Testis (tissue), 2 donors: ENCODE results near the gene IGSF21.

Source experiments
- POLR2A ChIP-seq: fragments of 450-650 bp; IDR thresholded peaks from one replicate; pipeline ENCODE4 v1.6.1; 2017; ENCODE audit warnings: antibody characterized with exemption, mild to moderate bottlenecking, moderate library complexity
- TF ChIP-seq, protein P1 (sequence below), 3 experiments: fragments of 450-650 bp in 2 of 3; fragments of 200-600 bp in 1 of 3; sonication (generic) in 1 of 3; IDR thresholded peaks; one replicate each; pipeline ENCODE4 v1.5.1; 2016 to 2019; ENCODE audit warnings: antibody characterized with exemption in 3 of 3, mild to moderate bottlenecking in 2 of 3, moderate library complexity in 1 of 3

DNA sequence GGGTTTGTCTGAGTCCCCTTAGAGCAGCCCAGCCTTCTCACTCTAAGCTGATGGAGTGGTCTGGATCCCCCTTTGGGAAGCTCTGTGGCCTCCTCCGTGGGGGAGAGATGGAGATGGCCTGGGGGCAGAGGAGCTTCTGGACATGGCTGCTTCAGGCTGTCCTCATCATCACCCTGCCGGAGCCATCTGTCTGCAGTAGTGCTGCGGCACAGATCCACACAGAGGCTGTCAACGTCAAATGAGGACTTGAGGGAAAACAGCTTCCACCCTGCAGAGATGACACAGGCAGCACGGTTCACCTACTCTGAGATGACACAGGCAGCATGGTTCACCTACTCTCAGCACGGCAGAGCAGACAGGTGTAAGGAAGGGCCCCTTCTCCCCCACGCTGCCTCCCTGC lies 134.3 kb downstream of the IGSF21 start:
- TF ChIP-seq, protein P1, sequence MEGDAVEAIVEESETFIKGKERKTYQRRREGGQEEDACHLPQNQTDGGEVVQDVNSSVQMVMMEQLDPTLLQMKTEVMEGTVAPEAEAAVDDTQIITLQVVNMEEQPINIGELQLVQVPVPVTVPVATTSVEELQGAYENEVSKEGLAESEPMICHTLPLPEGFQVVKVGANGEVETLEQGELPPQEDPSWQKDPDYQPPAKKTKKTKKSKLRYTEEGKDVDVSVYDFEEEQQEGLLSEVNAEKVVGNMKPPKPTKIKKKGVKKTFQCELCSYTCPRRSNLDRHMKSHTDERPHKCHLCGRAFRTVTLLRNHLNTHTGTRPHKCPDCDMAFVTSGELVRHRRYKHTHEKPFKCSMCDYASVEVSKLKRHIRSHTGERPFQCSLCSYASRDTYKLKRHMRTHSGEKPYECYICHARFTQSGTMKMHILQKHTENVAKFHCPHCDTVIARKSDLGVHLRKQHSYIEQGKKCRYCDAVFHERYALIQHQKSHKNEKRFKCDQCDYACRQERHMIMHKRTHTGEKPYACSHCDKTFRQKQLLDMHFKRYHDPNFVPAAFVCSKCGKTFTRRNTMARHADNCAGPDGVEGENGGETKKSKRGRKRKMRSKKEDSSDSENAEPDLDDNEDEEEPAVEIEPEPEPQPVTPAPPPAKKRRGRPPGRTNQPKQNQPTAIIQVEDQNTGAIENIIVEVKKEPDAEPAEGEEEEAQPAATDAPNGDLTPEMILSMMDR (IDR thresholded peaks at IDR 0.05): no peak
- TF ChIP-seq POLR2A: no peak
